OCI-LY3 (cell line): ENCODE data around the gene FBXW4.

Experiments
- H2AFZ ChIP-seq: fragments of 200-600, 300-600 bp; shearing (Covaris generic); 2 replicates; pipeline ENCODE4 v1.6.0; 2014; ENCODE audit warnings: antibody characterized with exemption, low read depth, low read length
- H3K27ac ChIP-seq: fragments of 200-600, 300-600 bp; sonication (generic); 2 replicates; pipeline ENCODE4 v1.5.1; 2014; ENCODE audit warnings: mild to moderate bottlenecking, low read length, moderate library complexity, mixed read lengths
- H3K27me3 ChIP-seq: fragments of 200-600, 300-600 bp; sonication (generic); 2 replicates; pipeline ENCODE4 v1.6.1; 2014; ENCODE audit warnings: low read depth, low read length, mixed read lengths
- H3K36me3 ChIP-seq: fragments of 200-600, 300-600 bp; sonication (generic); replicated peaks from 2 replicates; pipeline ENCODE3; 2014; ENCODE audit warnings: low read depth, low read length, mixed read lengths
- H3K4me1 ChIP-seq: fragments of 300-600, 200-600 bp; sonication (generic); 2 replicates; pipeline ENCODE4 v1.6.1; 2014; ENCODE audit warnings: low read length, mixed read lengths
- H3K4me2 ChIP-seq: fragments of 200-600, 300-600 bp; sonication (generic); 2 replicates; pipeline ENCODE4 v1.6.1; 2014; ENCODE audit warnings: low read length, mixed read lengths
- H3K4me3 ChIP-seq: fragments of 300-600, 200-600 bp; sonication (generic); 2 replicates; pipeline ENCODE4 v1.5.1; 2014; ENCODE audit warnings: antibody characterized with exemption, mild to moderate bottlenecking, low read length, moderate library complexity
- H3K79me2 ChIP-seq: fragments of 300-600, 200-600 bp; shearing (Covaris generic); 2 replicates; pipeline ENCODE4 v1.6.1; 2014; ENCODE audit warnings: mild to moderate bottlenecking, low read length, mixed read lengths
- H3K9ac ChIP-seq: fragments of 300-600, 200-600 bp; shearing (Covaris generic); 2 replicates; pipeline ENCODE4 v1.6.0; 2014; ENCODE audit warnings: mild to moderate bottlenecking, low read length, moderate library complexity
- H3K9me3 ChIP-seq: fragments of 200-600, 300-600 bp; shearing (Covaris generic); 2 replicates; pipeline ENCODE4 v1.6.1; 2014; ENCODE audit warnings: low read length, mixed read lengths; ENCODE audit not compliant: insufficient read depth
- H4K20me1 ChIP-seq: fragments of 200-600, 300-600 bp; sonication (generic); 2 replicates; pipeline ENCODE4 v1.6.1; 2016; ENCODE audit warnings: low read length, mixed read lengths; ENCODE audit not compliant: insufficient read depth
- EZH2phosphoT487 ChIP-seq: fragments of 200-600 bp; shearing (Covaris generic); IDR thresholded peaks from 2 replicates; pipeline ENCODE4 v1.6.1; 2018; ENCODE audit warnings: antibody characterized with exemption, mixed run types, low read depth
- TF ChIP-seq, protein P1 (sequence below): fragments of 200-600, 300-600 bp; sonication (generic); IDR thresholded peaks from 2 replicates; pipeline ENCODE4 v1.5.1; 2014; ENCODE audit warnings: antibody characterized with exemption, low read length, low read depth

Gene FBXW4

DNA sequence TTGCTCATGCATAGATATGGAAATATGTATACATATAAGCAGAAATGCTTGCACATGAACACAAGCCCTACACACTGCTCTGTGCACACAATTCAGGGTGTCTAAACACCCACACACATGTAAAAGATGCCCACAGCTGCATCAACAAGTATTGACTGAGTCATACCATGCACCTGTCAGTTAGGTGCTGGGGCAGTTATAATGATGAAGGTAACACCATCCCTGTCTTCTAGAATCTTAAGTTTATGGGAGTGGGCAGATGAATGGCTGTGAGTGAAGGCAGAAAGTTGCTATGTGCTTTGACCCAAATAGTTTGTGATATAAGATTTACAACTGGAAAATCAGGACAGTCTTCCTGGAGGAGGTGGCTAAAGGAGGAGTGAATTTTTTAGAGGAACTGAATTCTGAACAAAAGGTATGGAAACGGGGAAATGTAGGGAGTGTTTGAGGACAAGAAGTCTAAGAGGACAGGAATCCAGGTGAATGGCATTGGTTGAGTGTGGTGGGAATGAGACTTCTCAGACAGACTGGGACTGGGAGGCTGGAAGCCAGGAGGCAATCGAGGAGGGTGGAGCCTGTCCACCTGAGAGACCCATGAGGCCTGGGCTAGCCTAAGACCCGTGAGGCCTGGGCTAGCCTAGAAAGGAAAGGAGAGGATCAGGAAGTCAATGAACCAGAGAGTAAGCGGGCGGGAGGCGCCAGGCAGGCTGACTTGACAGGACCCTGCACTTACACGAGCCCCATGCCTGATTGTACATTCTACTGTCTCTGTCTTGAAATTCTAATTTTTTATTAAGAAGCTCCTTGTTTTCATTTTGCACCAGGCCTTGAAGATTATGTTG is 127.6 kb downstream of the FBXW4 start:
- no peaks in the 10 kb centered on the region for H3K9me3 ChIP-seq
- H2AFZ ChIP-seq = no peak overlapping the region
- H3K79me2 ChIP-seq = no peaks in the 10 kb centered on the region
- no peak overlapping the region for H3K27ac ChIP-seq
- no peak overlapping the region for H3K4me3 ChIP-seq
- H3K36me3 ChIP-seq = no peaks in the 10 kb centered on the region
- TF ChIP-seq, protein P1, sequence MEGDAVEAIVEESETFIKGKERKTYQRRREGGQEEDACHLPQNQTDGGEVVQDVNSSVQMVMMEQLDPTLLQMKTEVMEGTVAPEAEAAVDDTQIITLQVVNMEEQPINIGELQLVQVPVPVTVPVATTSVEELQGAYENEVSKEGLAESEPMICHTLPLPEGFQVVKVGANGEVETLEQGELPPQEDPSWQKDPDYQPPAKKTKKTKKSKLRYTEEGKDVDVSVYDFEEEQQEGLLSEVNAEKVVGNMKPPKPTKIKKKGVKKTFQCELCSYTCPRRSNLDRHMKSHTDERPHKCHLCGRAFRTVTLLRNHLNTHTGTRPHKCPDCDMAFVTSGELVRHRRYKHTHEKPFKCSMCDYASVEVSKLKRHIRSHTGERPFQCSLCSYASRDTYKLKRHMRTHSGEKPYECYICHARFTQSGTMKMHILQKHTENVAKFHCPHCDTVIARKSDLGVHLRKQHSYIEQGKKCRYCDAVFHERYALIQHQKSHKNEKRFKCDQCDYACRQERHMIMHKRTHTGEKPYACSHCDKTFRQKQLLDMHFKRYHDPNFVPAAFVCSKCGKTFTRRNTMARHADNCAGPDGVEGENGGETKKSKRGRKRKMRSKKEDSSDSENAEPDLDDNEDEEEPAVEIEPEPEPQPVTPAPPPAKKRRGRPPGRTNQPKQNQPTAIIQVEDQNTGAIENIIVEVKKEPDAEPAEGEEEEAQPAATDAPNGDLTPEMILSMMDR = no peak
- TF ChIP-seq EZH2phosphoT487 = no peak
- H3K4me1 ChIP-seq = no peaks in the 10 kb centered on the region; the same call in 1 of the 2 replicates
- no peaks in the 10 kb centered on the region for H4K20me1 ChIP-seq
- H3K27me3 ChIP-seq = peaks cover 14% of the 10 kb centered on the region; the same call in 1 of the 2 replicates
- no peak overlapping the region for H3K4me2 ChIP-seq
- H3K9ac ChIP-seq = no peak overlapping the region

DNA sequence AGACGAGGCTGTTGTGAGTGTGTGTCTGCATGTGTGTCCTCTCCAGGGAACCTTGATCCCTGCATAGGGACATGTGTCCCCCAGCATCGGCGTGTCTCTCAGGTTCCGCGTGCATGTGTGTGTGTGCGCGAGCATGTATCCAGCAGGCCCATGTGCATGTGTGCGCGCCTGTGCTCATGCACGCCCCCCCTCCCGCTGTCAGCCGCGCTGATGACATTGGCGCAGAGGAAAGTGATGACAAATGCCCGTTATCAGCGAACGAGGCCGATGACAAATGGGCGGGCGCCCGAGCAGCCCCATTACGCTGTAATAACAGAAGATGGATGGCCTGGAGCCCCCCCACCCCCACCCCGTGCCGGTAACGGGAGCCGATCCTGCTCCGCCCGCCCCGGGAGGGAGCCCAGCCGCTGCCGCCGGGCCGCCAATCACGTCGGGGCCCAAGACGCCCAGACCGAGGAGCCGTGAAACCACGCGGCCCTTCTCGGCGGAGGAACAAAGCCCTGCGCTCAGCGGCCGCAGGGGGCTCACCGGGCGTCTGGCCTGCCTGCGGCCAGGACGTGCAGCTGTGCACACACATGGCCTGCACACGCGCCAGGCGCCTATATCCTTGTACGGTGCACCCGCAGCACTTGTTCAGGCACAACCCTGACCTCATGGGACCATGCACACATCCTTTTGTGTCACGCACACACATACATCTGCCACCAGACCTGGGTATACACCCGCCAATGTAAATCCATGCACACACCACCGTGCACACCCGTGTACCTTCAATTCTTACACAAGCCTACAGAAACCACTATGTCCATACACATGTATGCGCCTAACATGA is 128.4 kb downstream of the FBXW4 start:
- Histone ChIP-seq H4K20me1 (no peaks in the 10 kb centered on the region), H3K9ac (no peak overlapping the region), H2AFZ (no peak overlapping the region), H3K79me2 (no peaks in the 10 kb centered on the region), H3K9me3 (no peaks in the 10 kb centered on the region), H3K27me3 (peaks cover 14% of the 10 kb centered on the region; the same call in 1 of the 2 replicates), H3K4me2 (no peak overlapping the region), H3K4me1 (no peaks in the 10 kb centered on the region; the same call in 1 of the 2 replicates), H3K4me3 (no peak overlapping the region), H3K36me3 (no peaks in the 10 kb centered on the region), H3K27ac (no peak overlapping the region)
- TF ChIP-seq, protein P1 = no peak
- no peak for TF ChIP-seq EZH2phosphoT487

DNA sequence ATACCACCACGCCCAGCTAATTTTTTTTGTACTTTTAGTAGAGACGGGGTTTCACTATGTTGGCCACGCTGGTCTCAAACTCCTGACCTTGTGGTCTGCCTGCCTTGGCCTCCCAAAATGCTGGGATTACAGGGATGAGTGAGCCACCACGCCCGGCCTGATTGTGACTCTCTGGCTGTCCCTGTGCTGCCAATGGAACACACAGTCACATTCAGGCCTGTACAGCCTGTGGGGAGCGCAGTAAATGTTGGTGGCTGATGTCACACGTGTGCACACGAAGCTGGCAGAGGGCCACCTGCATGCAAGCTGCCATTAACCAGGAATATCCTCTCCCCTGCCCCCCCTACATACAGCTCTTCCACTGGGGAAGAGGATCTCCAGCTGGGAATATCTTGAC is 129.0 kb downstream of the FBXW4 start:
- Histone ChIP-seq H3K4me3 (no peak overlapping the region), H3K36me3 (no peaks in the 10 kb centered on the region), H3K27me3 (peaks cover 14% of the 10 kb centered on the region; the same call in 1 of the 2 replicates), H3K9me3 (no peaks in the 10 kb centered on the region), H3K9ac (no peak overlapping the region), H2AFZ (no peak overlapping the region), H3K27ac (no peak overlapping the region), H4K20me1 (no peaks in the 10 kb centered on the region), H3K4me1 (no peaks in the 10 kb centered on the region; the same call in 1 of the 2 replicates), H3K4me2 (no peak overlapping the region), H3K79me2 (no peaks in the 10 kb centered on the region)
- TF ChIP-seq EZH2phosphoT487 = no peak
- TF ChIP-seq, protein P1 = no peak

DNA sequence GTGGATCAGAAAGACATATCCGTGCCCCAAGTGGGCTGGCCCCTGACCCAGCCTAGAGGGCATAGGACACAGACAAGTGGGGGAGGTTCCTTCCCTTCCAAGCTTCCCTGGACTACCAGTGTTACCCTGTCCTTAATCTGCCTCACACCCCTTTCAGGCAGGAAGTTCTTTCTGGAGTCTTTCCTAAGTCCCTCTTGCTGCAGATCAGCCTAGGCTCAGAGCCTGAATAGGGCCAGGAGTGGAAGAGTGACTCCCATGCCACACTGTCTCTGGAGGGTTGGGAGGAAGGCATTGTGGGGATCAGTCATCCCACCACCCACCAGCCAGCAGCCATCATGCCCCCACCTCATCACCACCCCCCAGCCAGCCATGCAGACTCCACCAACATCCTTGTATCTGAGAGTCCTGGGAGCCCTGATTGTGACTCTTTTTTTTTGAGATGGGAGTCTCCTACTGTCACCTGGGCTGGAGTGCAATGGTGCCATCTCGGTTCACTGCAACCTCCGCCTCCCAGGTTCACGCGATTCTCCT is 129.5 kb downstream of the FBXW4 start:
- Histone ChIP-seq H2AFZ (no peak overlapping the region), H3K79me2 (no peaks in the 10 kb centered on the region), H3K36me3 (no peaks in the 10 kb centered on the region), H3K9ac (no peak overlapping the region), H3K27ac (no peak overlapping the region), H3K4me3 (no peak overlapping the region), H3K9me3 (no peaks in the 10 kb centered on the region), H3K4me1 (no peaks in the 10 kb centered on the region), H3K4me2 (no peak overlapping the region), H3K27me3 (peaks cover 14% of the 10 kb centered on the region; the same call in 1 of the 2 replicates), H4K20me1 (no peaks in the 10 kb centered on the region)
- no peak for TF ChIP-seq EZH2phosphoT487
- TF ChIP-seq, protein P1 = no peak
